ACC112 (cell line): Measurements from ENCODE around the gene ACSF3.

Experiments
- H2AFZ ChIP-seq: fragments of 200-600 bp; sonication (generic); one replicate; pipeline ENCODE4 v1.6.0; 2017; ENCODE audit warnings: antibody characterized with exemption, low read length; ENCODE audit not compliant: unreplicated experiment
- H3K27ac ChIP-seq: fragments of 200-600 bp; sonication (generic); 2 replicates; pipeline ENCODE4 v1.5.1; 2014; ENCODE audit warnings: low read depth, mild to moderate bottlenecking, antibody characterized with exemption, low read length, moderate library complexity
- H3K27me3 ChIP-seq: fragments of 200-600 bp; sonication (generic); 2 replicates; pipeline ENCODE4 v1.6.1; 2014; ENCODE audit warnings: mild to moderate bottlenecking, antibody characterized with exemption, low read length, moderate library complexity, mixed read lengths; ENCODE audit not compliant: insufficient read depth
- H3K36me3 ChIP-seq: fragments of 200-600 bp; sonication (generic); 2 replicates; pipeline ENCODE4 v1.6.1; 2016; ENCODE audit warnings: mild to moderate bottlenecking, antibody characterized with exemption, low read length, moderate library complexity, mixed read lengths; ENCODE audit not compliant: insufficient read depth
- H3K4me1 ChIP-seq: fragments of 200-600 bp; sonication (generic); one replicate; pipeline ENCODE4 v1.6.1; 2016; ENCODE audit warnings: low read length, mixed read lengths; ENCODE audit not compliant: insufficient read depth, unreplicated experiment, control insufficient read depth
- H3K4me3 ChIP-seq: fragments of 200-600 bp; sonication (generic); 2 replicates; pipeline ENCODE4 v1.5.1; 2014; ENCODE audit warnings: mild to moderate bottlenecking, low read depth, low read length
- H3K79me2 ChIP-seq: fragments of 200-600 bp; sonication (generic); one replicate; pipeline ENCODE4 v1.6.0; 2016; ENCODE audit warnings: low read length; ENCODE audit not compliant: control insufficient read depth, unreplicated experiment, insufficient read depth

The ACSF3 gene

DNA sequence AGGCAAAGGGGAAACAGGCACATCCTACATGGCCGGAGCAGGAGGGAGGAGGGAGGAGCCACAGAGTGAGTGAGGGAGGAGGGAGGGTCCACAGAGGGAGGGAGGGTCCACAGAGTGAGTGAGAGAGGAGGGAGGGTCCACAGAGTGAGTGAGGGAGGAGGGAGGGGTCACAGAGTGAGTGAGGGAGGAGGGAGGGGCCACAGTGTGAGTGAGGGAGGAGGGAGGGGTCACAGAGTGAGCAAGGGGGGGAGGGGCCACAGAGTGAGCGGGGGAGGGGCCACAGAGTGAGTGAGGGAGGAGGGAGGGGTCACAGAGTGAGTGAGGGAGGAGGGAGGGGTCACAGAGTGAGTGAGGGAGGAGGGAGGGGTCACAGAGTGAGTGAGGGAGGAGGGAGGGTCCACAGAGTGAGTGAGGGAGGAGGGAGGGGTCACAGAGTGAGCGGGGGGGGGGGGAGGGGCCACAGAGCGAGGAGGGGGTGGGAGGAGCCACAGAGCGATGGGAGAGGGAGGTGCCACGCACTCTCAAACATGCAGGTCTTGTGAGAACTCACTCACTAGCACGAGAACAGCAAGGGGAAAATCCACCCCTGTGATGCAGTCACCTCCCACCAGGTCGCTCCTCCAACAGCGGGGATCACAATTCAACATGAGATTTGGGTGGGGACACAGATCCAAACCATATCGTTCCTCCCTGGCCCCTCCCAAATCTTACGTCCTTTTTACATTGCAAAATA, 53.6 kb downstream of the ACSF3 start:
- H2AFZ ChIP-seq: no peak overlapping the region
- no peaks in the 10 kb centered on the region for H3K79me2 ChIP-seq
- H3K36me3 ChIP-seq: peaks cover 21% of the 10 kb centered on the region; the same call in 1 of the 2 replicates
- H3K4me1 ChIP-seq: no peaks in the 10 kb centered on the region
- no peak overlapping the region for H3K4me3 ChIP-seq
- no peaks in the 10 kb centered on the region for H3K27me3 ChIP-seq
- no peak overlapping the region for H3K27ac ChIP-seq

DNA sequence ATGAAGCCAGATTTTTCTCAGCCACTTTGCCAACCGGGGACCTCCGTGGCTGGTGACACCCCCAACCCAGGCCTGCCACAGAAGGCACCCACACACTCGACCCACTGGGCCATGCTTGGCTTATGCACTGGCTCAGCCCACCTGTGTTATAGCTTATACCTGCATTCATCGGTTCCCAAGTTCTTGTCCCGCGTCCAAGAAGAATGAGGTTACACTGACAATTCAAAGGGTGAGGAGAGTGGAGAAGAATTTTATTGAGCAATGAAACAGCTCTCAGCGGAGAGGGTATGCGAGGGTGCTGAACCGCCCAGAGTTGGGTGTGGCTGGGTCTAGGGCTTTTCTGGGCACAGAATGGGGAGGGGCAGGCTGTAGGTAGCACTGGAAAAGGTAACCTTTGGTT, 55.7 kb downstream of the ACSF3 start:
- Histone ChIP-seq H3K36me3 (peaks cover 21% of the 10 kb centered on the region; the same call in 1 of the 2 replicates), H3K27me3 (no peaks in the 10 kb centered on the region), H3K27ac (no peak overlapping the region), H3K4me3 (no peak overlapping the region), H3K79me2 (no peaks in the 10 kb centered on the region), H3K4me1 (peaks cover under 1% of the 10 kb centered on the region), H2AFZ (no peak overlapping the region)

DNA sequence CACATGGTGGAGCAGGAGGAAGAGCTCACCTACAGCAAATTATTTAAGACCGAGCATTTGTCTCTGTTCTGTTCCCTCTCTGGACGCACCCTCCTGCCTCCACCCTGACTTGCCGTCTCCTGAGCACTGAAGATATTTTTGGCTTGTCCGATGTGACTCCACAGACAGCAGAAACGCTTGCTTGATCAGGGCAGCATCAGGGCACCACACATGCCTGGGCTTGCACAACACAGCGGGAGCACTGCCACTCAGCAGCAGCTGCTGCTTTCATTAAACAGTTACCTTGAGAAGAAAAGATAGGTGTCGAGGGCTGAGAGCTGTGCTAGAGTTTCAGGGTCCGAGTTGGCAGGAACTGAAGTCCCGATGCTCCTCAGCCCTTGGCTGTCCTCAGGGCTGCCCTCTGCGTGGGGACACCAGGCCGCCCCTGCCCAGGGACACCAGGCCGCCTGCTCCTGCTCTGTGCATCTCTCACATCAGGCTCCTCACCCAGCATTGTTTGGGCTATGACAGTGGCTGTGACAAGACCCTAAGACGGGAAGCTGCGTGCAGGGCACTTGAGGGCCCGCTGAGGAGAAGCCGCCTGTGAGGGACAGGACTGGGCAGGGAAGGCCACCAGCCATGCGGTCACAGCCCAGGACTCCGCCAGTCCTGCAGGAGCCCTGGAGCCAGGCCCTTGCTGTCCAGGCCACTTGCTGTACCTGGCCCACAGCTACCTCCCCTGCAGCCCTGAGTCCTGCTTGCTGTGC, 56.6 kb downstream of the ACSF3 start:
- no peak overlapping the region for H2AFZ ChIP-seq
- H3K36me3 ChIP-seq: peaks cover 21% of the 10 kb centered on the region; the same call in 1 of the 2 replicates
- no peaks in the 10 kb centered on the region for H3K27me3 ChIP-seq
- peaks cover 9% of the 10 kb centered on the region for H3K4me1 ChIP-seq
- no peak overlapping the region for H3K27ac ChIP-seq
- H3K79me2 ChIP-seq: no peaks in the 10 kb centered on the region
- no peak overlapping the region for H3K4me3 ChIP-seq

DNA sequence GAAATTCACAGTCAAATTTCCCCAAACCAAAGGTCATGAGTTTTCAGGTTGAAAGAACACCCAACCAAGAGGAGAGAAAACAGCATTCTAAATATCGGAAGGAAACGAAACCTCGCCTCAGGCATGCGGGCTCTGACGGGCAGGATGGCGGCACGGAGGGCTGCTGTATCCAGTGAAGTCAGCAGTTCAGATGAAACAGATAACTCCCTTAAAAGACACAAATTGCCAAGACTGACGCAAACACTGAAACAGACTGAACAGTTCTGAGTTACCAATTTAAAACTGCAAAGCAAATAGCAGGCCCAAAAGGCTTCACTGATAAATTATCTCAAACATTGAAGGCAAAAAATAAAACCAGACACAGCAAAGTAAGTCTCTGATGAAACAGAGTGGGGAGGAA, 57.3 kb downstream of the ACSF3 start:
- Histone ChIP-seq H3K36me3 (peaks cover 21% of the 10 kb centered on the region; the same call in 1 of the 2 replicates), H3K4me1 (peaks cover 16% of the 10 kb centered on the region), H3K27ac (no peak overlapping the region), H3K79me2 (no peaks in the 10 kb centered on the region), H3K4me3 (no peak overlapping the region), H3K27me3 (no peaks in the 10 kb centered on the region), H2AFZ (no peak overlapping the region)

DNA sequence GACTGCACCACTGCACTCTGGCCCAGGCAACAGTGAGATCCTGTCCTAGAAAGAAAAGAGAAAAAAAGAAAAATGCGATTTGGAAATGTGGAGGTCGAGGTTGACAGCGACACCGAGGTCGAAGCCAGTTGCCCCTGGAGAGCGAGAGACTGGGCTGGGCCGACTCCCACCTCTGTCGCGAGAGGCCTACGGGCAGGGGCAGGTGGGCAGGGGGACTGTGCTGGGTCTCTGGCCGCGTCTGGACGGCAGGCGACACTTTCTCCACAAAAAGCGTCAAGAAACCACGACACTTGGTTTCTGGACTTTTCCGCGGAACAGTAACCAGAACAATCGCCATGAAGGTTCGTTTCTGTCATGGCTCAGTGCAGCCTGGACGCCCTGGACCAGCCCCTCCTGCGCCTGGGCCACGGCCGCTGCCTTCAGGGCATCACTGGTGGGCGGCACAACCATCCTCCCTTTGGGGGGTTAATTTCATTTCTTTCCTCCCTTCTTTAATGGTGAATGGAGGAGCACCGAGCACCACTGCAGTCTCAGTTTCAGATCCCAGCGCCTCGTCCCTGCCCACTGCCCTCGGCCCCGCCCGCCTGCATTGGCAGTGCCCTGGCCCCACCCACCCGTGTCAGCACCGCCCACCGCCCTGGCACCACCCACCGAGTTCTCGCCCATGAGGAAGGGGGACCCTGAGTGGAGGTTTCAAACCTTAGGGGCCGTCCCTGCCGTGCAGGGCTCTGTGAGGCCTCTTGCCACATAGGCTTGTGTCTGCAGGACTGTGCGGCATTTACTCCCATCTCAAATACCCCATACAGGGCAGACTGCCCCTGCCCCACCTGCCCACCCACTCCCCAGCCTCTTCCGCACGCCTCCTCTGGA, 59.4 kb downstream of the ACSF3 start:
- Histone ChIP-seq H3K4me1 (peaks cover 22% of the 10 kb centered on the region), H3K79me2 (no peaks in the 10 kb centered on the region), H3K4me3 (no peak overlapping the region), H3K36me3 (peaks cover 21% of the 10 kb centered on the region; the same call in 1 of the 2 replicates), H3K27me3 (no peaks in the 10 kb centered on the region), H2AFZ (no peak overlapping the region), H3K27ac (no peak overlapping the region)

DNA sequence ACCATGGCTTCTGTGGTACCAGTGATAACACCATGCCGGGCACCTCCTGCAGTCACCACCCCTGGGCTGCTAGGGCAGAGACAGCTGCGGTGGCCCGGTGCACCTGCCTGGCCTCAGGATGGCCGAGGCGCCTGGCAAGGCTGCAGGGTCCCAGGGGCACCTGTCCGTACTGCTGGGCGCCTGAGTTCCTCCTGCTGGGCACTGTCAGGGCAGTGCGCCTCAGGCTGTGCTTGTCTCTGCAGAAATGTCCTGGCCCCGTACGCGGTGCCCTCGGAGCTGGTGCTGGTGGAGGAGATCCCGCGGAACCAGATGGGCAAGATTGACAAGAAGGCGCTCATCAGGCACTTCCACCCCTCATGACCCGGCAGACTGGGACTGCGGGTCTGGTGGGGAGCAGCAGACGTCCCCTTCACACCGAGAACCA, 60.2 kb downstream of the ACSF3 start:
- H3K36me3 ChIP-seq: peaks cover 15% of the 10 kb centered on the region; the same call in 1 of the 2 replicates
- H3K27ac ChIP-seq: no peak overlapping the region
- no peak overlapping the region for H3K4me3 ChIP-seq
- no peaks in the 10 kb centered on the region for H3K79me2 ChIP-seq
- no peaks in the 10 kb centered on the region for H3K27me3 ChIP-seq
- H2AFZ ChIP-seq: no peak overlapping the region
- H3K4me1 ChIP-seq: peaks cover 22% of the 10 kb centered on the region

DNA sequence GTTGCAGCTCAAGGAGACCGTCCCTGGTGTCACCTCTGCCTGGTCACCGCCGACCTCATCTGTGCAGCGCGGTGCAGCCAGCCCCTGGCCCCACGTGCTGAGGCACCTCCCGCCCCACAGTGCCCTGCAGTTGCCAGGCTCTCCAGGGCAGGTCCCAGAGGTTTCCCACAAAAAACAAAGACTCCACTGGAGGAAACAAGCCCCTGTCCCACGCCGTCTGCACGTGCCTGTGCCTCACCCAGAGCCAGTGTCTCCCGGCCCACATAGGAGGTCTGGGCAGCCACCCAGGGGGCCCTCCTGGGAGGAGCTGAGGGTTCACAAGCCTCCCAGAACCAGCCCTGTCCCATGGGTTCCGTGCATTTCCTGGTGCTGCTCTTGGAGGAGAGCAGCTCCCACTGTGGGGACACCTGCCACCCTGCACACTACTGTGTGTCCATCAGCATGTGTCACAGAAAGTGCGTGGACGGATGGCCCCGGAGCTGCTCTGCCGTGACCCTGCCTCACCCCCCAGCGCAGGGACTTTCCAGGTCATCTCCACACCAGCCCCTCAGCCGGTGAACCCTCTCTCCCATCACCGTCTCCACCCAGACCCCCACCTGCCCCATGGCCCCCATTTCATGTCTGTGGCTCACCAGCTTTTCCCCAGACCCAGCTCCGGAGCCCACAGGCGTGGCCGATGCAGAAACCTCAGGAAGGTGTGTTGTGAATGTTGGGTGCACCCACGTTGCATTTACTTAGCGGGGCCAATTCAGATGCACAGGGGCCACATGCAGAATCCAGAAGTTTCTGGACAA, 60.9 kb downstream of the ACSF3 start:
- Histone ChIP-seq H3K79me2 (no peaks in the 10 kb centered on the region), H3K27ac (no peak overlapping the region), H3K4me3 (no peak overlapping the region), H3K27me3 (no peaks in the 10 kb centered on the region), H3K4me1 (peaks cover 22% of the 10 kb centered on the region), H3K36me3 (peaks cover 10% of the 10 kb centered on the region; the same call in 1 of the 2 replicates), H2AFZ (no peak overlapping the region)

DNA sequence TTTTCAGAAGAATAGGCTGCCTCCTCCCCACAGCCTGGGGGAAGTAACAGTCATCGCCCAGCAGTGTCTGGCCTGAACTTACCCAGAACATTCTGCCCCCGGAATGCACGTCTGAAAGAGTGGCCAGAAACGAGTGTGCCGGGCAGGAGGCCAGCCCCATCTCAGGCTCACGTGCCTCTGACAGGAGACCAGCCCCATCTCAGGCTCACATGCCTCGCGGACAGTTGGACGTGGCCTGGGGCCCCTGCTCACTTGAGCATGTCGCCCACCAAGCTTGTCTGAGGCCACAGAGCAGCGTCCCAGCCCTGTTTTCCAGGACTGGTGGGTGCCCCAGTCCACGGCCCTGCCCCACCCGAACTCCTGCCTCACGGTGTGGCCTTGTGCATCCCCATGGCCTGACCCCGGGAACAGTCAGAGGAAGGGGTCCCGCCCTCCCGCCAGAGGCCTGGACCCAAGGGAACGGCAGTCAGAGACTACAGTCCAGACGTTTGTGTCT, 61.6 kb downstream of the ACSF3 start:
- 0 out of 2 replicates have a peak overlapping the region, but pooled peaks have one; percentile 4 for H3K4me3 ChIP-seq
- peak overlapping the region; percentile 56; the same call in 1 of the 2 replicates for H3K27ac ChIP-seq
- no peaks in the 10 kb centered on the region for H3K79me2 ChIP-seq
- no peaks in the 10 kb centered on the region for H3K27me3 ChIP-seq
- no peak overlapping the region for H2AFZ ChIP-seq
- peaks cover 22% of the 10 kb centered on the region for H3K4me1 ChIP-seq
- H3K36me3 ChIP-seq: peaks cover 6% of the 10 kb centered on the region; the same call in 1 of the 2 replicates

DNA sequence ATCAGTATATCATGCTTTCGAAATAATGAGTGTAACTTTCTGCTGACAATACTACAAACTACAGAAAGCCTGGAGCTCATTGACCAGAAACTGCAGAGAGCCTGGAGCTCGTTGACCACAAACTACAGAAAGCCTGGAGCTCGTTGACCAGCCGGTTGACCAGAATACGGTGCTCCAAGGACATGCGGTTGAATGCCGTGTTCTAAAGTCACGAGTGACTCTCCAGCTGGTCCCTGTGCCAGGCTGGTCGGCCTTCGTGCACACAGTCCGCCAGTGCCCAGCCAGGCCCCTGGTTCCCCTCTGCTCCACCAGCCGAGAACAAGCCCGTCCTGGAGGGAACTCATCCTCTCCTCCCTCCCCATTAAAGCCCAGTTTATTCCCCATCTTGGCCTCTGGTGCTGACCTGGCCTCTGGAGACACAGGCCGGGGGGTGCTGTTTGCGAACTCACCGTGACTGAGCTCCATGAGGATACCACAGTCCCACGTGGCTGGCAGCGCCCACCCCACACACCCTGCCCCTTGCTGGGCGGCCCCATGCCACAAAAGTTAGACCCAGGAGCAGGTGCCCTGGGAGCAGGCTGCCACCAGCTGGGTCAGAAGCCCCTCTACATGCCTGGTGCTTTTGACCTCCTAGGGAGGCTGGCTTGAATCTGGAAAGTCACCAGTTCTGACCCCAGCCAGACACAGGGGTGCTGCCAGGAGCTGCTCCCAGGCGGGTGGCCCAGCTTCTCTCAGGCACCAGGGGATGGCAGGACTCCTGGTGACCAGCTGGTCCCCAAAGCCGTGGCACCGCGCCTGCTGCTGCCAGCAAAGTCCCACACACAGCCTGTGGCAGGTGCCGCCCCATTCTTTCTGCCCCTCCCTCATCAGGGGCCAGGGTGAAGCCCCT, 62.4 kb downstream of the ACSF3 start:
- Histone ChIP-seq H3K27ac (peak overlapping the region; percentile 56; the same call in 1 of the 2 replicates), H3K4me1 (peaks cover 22% of the 10 kb centered on the region), H2AFZ (no peak overlapping the region), H3K4me3 (no peak overlapping the region), H3K79me2 (no peaks in the 10 kb centered on the region), H3K36me3 (peaks cover under 1% of the 10 kb centered on the region; the same call in 1 of the 2 replicates), H3K27me3 (no peaks in the 10 kb centered on the region)
